Left lobe of liver (tissue), 2 donors: ENCODE results near the gene RNLS. TPM values are rescaled to one million over a fixed set of nuclear protein-coding genes. Genes with fewer than 3 reads are reported as not detected.

Source experiments
- ATAC-seq: fragments of 200-7000 bp; cut with Tn5 transposase; one replicate; pipeline ENCODE4 v1.9.1; 2020; ENCODE audit warnings: mild to moderate bottlenecking, moderate library complexity
- DNase-seq: peaks from one replicate; pipeline ENCODE4 v3.0.0-alpha.2; 2020; ENCODE audit warnings: low spot score
- total RNA-seq: library from RNA; stranded (reverse); gene quantifications from one replicate; pipeline ENCODE4 v1.2.1, GENCODE V29; 2021
- donor health status: DM: no; HTN: no; CAD: no; lungs with moderate emphysema.
- donor health status: DM: no; HTN: yes; CAD: no.

The RNLS gene
- total RNA-seq, 1 donor from 2014 or later: 10.1 TPM

GRCh38 chr10:88553116-88553752, 29.9 kb downstream of the RNLS start:
- peak; percentile 99 for ATAC-seq
- DNase-seq: peak; percentile 50

- DNase-seq: no peak
- ATAC-seq: no peak
Measured at GRCh38 chr10:88551246-88551645, 31.9 kb downstream of the RNLS start.

- peak; percentile 30 for ATAC-seq
Measured at GRCh38 chr10:88546497-88546896, 36.6 kb downstream of the RNLS start.

GRCh38 chr10:88545359-88545758, 37.8 kb downstream of the RNLS start:
- ATAC-seq: no peak
- DNase-seq: no peak

More at GRCh38 chr10:88546497-88546896, 36.6 kb downstream of the RNLS start:
- DNase-seq: no peak

GRCh38 chr10:88544140-88544870, 38.8 kb downstream of the RNLS start:
- DNase-seq: no peak
- no peak for ATAC-seq

- ATAC-seq (no peak), DNase-seq (no peak)
Measured at GRCh38 chr10:88542522-88542921, 40.6 kb downstream of the RNLS start.

- ATAC-seq: peak; percentile 76
Measured at GRCh38 chr10:88541116-88541626, 41.9 kb downstream of the RNLS start.

GRCh38 chr10:88540351-88540750, 42.8 kb downstream of the RNLS start:
- ATAC-seq (peak; percentile 54), DNase-seq (no peak)

More at GRCh38 chr10:88541116-88541626, 41.9 kb downstream of the RNLS start:
- DNase-seq: no peak

GRCh38 chr10:88538048-88538447, 45.1 kb downstream of the RNLS start:
- DNase-seq (no peak), ATAC-seq (peak; percentile 49)

- no peak for ATAC-seq
- no peak for DNase-seq
Measured at GRCh38 chr10:88537322-88537721, 45.8 kb downstream of the RNLS start.

GRCh38 chr10:88536437-88536836, 46.7 kb downstream of the RNLS start:
- DNase-seq: no peak
- ATAC-seq: no peak

GRCh38 chr10:88534072-88534665, 48.9 kb downstream of the RNLS start:
- ATAC-seq (peak; percentile 91), DNase-seq (no peak)

- ATAC-seq (peak; percentile 32), DNase-seq (no peak)
Measured at GRCh38 chr10:88531392-88532052, 51.6 kb downstream of the RNLS start.

- DNase-seq: no peak
- no peak for ATAC-seq
Measured at GRCh38 chr10:88530629-88531391, 52.3 kb downstream of the RNLS start.

- DNase-seq (no peak), ATAC-seq (no peak)
Measured at GRCh38 chr10:88530093-88530492, 53.0 kb downstream of the RNLS start.

GRCh38 chr10:88528806-88529570, 54.1 kb downstream of the RNLS start:
- no peak for DNase-seq
- ATAC-seq: no peak

GRCh38 chr10:88528201-88528600, 54.9 kb downstream of the RNLS start:
- no peak for DNase-seq
- no peak for ATAC-seq

- no peak for DNase-seq
- ATAC-seq: no peak
Measured at GRCh38 chr10:88527245-88527644, 55.9 kb downstream of the RNLS start.

GRCh38 chr10:88526501-88527105, 56.5 kb downstream of the RNLS start:
- ATAC-seq (no peak), DNase-seq (no peak)
